Activated CD8-positive, alpha-beta T cell treated with anti-CD3 and anti-CD28 coated beads for 36 hours (primary cell): ENCODE results near the gene FAM24B. TPM values are rescaled to one million over a fixed set of nuclear protein-coding genes. Genes with fewer than 3 reads are reported as not detected.

Source experiments
- ATAC-seq: fragments of 200-7000 bp; cut with Tn5 transposase; one replicate; pipeline ENCODE4 v1.10.0; 2021; ENCODE audit warnings: mild to moderate bottlenecking, moderate library complexity
- CTCF ChIA-PET: fragments of 350-600 bp; sonication (Branson Sonifier 250); formaldehyde crosslinking; loops from one replicate; lab custom pipeline; 2021; ENCODE audit warnings: antibody characterized with exemption; lab: Charles Lee
- POLR2A ChIA-PET: fragments of 350-600 bp; sonication (Branson Sonifier 250); formaldehyde crosslinking; loops from one replicate; lab custom pipeline; 2021; ENCODE audit warnings: antibody characterized with exemption; lab: Charles Lee
- DNase-seq: peaks from one replicate; pipeline ENCODE4 v3.0.0-alpha.2; 2020
- H3K27ac Mint-ChIP-seq: one replicate; pipeline ENCODE4 v1.8.0; 2021; ENCODE audit warnings: mild to moderate bottlenecking, mixed read lengths
- H3K27me3 Mint-ChIP-seq: one replicate; pipeline ENCODE4 v1.8.0; 2021; ENCODE audit warnings: mixed read lengths
- H3K36me3 Mint-ChIP-seq: one replicate; pipeline ENCODE4 v1.8.0; 2021; ENCODE audit warnings: low read depth, mixed read lengths
- H3K4me1 Mint-ChIP-seq: one replicate; pipeline ENCODE4 v1.8.0; 2021; ENCODE audit warnings: low read depth, mixed read lengths
- H3K4me3 Mint-ChIP-seq: one replicate; pipeline ENCODE4 v1.8.0; 2021; ENCODE audit warnings: mild to moderate bottlenecking, moderate library complexity, mixed read lengths
- H3K9me3 Mint-ChIP-seq: one replicate; pipeline ENCODE4 v1.8.0; 2021; ENCODE audit warnings: mixed read lengths
- CTCF ChIP-seq: fragments of 200-600 bp; IDR thresholded peaks from one replicate; pipeline ENCODE4 v1.8.0; 2022; ENCODE audit warnings: antibody characterized with exemption, mild to moderate bottlenecking
- intact Hi-C: fragments of 100-400 bp; cut with micrococcal nuclease; formaldehyde crosslinking; loops from one replicate; pipeline ENCODE4 v1.10.0; 2022
- total RNA-seq, 2 experiments: library from RNA; stranded (reverse); gene quantifications; one replicate each; pipeline ENCODE4 v1.2.3, GENCODE V29; 2021

Gene FAM24B
- total RNA-seq, 2 experiments from 2014 or later: 9.0 to 10.6 TPM

GRCh38 chr10:122835908-122836307 is 43.5 kb downstream of the FAM24B start:
- intact Hi-C loops: no loop called here
- no peak for ATAC-seq
- DNase-seq: no peak
- Mint-ChIP-seq H3K9me3 (peaks cover 1% of the 10 kb centered on the region), H3K27ac (no peak overlapping the region), H3K4me1 (no peaks in the 10 kb centered on the region), H3K27me3 (no peaks in the 10 kb centered on the region), H3K4me3 (no peak overlapping the region), H3K36me3 (peaks cover 54% of the 10 kb centered on the region)
- CTCF ChIA-PET: no interaction called here
- POLR2A ChIA-PET: no interaction called here
- no peak for TF ChIP-seq CTCF

DNA sequence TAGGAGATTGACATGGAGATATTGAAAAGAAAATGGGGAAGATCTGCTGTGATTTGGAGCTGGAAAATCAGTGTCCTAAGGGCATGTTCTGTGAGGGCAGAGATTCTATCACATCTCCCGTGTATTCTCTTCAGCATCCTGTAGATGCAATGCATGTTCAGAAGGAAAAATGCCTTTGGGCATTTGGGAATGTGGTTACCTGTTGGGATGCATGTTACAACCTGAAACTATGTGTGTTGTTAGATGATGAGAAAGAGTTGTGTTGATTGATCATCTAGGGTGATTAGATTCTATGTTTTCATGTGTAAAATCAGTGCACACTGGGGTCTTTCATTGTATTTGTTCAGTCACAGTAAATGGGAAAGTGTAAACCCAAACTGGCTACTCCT is 48.4 kb downstream of the FAM24B start:
- no peak for TF ChIP-seq CTCF
- H3K4me3 Mint-ChIP-seq: no peak overlapping the region
- POLR2A ChIA-PET: no interaction called here
- intact Hi-C loops: no loop called here
- no peaks in the 10 kb centered on the region for H3K4me1 Mint-ChIP-seq
- no peak overlapping the region for H3K27ac Mint-ChIP-seq
- no peaks in the 10 kb centered on the region for H3K9me3 Mint-ChIP-seq
- DNase-seq: no peak
- CTCF ChIA-PET: no interaction called here
- H3K27me3 Mint-ChIP-seq: no peaks in the 10 kb centered on the region
- no peak for ATAC-seq
- H3K36me3 Mint-ChIP-seq: peaks cover 22% of the 10 kb centered on the region

DNA sequence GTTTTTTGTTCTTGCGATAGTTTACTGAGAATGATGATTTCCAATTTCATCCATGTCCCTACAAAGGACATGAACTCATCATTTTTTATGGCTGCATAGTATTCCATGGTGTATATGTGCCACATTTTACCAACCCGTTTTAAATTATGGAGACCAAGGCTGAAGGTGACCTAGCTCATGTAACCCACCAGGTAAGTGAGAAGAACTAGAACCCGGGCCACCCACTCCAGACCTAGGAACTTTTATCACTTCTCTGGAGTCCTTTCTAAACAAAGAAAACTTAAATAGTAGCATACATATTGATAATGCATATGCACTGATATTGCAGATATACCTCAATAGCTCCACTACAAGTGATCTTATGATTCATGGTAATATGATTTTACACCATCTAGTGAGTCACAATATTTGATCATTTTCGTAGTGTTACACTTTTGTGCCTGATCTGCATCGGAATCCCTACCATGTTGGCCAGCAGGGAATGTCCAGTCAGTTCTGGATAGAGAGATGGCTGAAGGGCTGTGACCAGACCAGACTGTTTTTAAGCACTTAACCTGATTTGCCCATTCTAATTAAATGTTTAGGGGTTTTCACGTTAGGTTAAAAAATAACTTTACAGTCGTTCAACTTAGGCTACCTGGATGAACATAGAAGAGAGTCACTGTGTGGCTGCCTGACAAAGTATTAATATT is 49.0 kb downstream of the FAM24B start:
- H3K36me3 Mint-ChIP-seq: peaks cover 19% of the 10 kb centered on the region
- H3K4me3 Mint-ChIP-seq: no peak overlapping the region
- POLR2A ChIA-PET: no interaction called here
- intact Hi-C loops: no loop called here
- H3K4me1 Mint-ChIP-seq: no peaks in the 10 kb centered on the region
- ATAC-seq: no peak
- no peaks in the 10 kb centered on the region for H3K27me3 Mint-ChIP-seq
- CTCF ChIA-PET: no interaction called here
- no peaks in the 10 kb centered on the region for H3K9me3 Mint-ChIP-seq
- TF ChIP-seq CTCF: no peak
- no peak overlapping the region for H3K27ac Mint-ChIP-seq
- no peak for DNase-seq

DNA sequence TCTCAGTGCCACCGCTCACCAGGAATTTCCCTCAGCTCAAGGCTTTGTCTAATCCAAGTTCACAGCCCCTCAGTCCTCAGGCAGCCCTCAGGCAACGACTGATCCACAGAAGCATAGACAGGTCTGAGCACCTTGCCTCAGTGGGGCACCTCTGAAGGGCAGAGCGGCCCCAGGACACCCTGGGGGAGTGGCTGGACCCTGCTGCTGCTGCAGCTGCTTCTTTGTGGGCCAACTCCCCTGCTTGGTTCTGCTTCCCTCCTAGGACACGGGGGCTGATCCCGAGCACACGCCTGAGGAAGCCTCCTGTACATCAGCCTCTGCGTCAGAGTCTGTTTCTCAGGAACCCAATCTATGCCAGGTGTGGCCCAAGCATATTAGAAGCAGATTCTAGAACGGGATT is 49.9 kb downstream of the FAM24B start:
- CTCF ChIA-PET: no interaction called here
- ATAC-seq: no peak
- intact Hi-C loops: no loop called here

More for the DNA sequence above, 49.9 kb downstream of the FAM24B start:
- no peaks in the 10 kb centered on the region for H3K4me1 Mint-ChIP-seq
- H3K4me3 Mint-ChIP-seq: no peak overlapping the region
- no peak for DNase-seq
- no peak for TF ChIP-seq CTCF
- POLR2A ChIA-PET: no interaction called here
- H3K27ac Mint-ChIP-seq: no peak overlapping the region
- H3K9me3 Mint-ChIP-seq: no peaks in the 10 kb centered on the region
- H3K27me3 Mint-ChIP-seq: peaks cover 5% of the 10 kb centered on the region
- peaks cover 17% of the 10 kb centered on the region for H3K36me3 Mint-ChIP-seq
